Subcutaneous adipose tissue (tissue), 4 donors: Measurements from ENCODE around the gene ARNT2. TPM values are rescaled to one million over a fixed set of nuclear protein-coding genes. Genes with fewer than 3 reads are reported as not detected.

Experiments used
- total RNA-seq, 4 donors: library from RNA; depleted of rRNA; stranded (reverse); fragments of >200 nt; gene quantifications; one replicate each; pipeline ENCODE4 v1.1.0, GENCODE V29; 2016
- TF ChIP-seq, protein P1 (sequence below): fragments of 450-650 bp; IDR thresholded peaks from one replicate; pipeline ENCODE4 v1.5.1; 2016; ENCODE audit warnings: low read depth, mild to moderate bottlenecking, control low read depth, antibody characterized with exemption, moderate library complexity

Gene ARNT2
- total RNA-seq, 4 donors from 2014 or later = 0.16 to 4.3 (median 2.3) TPM

DNA sequence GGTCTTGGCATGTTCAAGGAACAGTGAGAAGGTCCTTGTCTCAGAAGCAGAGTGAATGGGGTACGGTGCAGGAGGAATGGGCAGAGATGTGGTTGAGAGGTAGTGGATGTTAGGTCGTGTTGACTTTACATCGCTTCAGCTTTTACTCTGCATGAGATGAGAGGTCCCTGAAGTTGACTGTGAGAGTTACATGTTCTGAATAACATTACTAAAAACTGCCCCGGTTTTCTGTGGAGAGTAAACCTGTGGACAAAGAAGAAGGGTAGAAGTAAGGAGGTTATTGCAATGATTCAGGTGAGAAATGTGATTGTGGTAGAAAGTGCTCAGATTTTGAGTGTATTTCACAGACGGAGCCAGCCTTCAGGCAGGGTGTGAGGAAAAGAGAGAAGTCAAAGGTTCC is 105.6 kb downstream of the ARNT2 start:
- TF ChIP-seq, protein P1, sequence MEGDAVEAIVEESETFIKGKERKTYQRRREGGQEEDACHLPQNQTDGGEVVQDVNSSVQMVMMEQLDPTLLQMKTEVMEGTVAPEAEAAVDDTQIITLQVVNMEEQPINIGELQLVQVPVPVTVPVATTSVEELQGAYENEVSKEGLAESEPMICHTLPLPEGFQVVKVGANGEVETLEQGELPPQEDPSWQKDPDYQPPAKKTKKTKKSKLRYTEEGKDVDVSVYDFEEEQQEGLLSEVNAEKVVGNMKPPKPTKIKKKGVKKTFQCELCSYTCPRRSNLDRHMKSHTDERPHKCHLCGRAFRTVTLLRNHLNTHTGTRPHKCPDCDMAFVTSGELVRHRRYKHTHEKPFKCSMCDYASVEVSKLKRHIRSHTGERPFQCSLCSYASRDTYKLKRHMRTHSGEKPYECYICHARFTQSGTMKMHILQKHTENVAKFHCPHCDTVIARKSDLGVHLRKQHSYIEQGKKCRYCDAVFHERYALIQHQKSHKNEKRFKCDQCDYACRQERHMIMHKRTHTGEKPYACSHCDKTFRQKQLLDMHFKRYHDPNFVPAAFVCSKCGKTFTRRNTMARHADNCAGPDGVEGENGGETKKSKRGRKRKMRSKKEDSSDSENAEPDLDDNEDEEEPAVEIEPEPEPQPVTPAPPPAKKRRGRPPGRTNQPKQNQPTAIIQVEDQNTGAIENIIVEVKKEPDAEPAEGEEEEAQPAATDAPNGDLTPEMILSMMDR = no peak

DNA sequence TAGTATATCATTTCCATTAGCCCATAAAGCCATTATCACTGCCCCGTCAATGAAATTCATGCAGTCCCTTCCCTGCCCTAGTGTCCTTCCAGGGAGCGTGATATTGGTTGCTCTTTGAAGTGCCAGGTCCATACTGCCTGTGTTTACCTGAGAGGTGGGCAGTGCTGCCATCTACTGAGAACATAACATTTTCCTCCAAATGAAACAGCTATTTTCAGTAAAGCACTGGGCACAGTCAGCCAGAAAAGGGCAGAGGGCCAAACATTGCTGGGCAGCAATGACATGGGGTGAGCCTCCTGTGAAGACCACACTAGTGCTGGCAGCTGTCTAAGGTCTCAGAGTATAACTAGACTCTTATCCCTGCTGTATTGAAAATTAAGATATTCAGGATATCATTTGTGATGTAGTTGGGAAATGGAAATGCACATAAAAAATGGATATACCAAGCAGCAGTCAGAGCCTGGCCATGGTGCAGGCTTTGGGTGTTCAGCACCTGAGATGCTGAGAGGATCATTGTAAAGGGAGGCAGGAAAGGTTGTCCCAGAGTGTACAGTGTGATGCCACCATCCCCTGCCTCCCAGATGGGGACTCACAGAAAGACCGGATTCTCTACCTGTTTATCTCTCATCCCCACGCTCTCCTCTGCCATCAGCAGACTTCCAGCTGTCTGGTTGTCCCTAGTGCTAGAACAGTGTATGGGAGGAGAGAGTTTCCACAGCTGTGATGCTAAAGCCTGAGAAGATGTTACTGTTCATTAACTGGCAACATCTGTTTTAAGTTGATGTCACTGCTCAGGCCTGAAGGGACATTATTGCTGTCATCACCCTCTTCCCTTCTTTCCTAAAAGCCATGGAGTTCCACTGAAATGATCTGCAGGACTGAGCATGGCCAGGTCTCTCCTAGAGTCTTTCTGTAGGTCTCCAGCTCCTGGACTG is 108.8 kb downstream of the ARNT2 start:
- TF ChIP-seq, protein P1 = no peak

DNA sequence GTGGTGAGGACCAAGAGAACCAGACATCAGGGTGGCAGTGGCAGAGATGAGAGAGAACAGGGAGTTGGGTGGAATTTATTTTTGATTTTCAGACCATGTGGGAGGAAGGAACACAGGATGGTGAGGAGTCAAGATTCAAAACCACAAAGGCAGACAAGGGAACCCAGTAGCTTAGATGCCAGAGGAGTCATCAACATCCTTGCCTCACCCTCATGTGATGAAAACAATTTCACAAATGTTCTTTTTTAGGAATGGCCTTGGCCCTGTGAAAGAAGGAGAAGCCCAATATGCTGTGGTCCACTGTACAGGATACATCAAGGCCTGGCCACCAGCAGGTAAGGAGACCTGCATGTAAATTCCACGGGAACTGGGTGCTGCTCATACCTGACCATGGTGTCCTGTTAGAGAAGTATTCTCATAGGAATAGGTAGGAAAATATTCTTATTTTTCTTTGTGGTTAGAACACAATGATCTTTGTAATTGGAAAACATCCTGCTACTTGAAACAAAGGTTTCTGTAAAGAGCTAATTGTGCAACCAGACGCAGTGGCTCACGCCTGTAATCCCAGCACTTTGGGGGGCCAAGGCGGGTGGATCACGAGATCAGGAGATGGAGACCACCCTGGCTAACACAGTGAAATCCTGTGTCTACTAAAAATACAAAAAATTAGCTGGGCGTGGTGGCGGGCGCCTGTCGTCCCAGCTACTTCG is 110.0 kb downstream of the ARNT2 start:
- TF ChIP-seq, protein P1 = no peak

DNA sequence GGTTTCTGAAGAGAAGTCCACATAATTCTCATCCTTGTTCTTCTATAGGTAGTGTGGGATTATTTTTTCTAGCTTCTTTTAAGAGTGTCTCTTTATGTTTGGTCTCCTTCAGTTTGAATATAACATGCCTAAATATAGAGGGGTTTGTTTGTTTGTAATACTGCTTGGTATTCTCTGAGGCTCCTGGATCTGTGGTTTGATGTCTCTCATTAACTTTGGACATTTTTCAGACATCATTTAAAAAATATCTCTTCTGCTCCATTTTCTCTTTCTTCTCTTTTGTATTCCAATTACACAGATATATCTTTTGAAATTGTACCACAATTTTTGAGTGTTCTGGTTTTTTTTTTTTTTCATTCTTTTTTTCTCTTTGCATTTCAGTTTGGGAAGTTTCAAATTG is 113.1 kb downstream of the ARNT2 start:
- TF ChIP-seq, protein P1 = no peak

DNA sequence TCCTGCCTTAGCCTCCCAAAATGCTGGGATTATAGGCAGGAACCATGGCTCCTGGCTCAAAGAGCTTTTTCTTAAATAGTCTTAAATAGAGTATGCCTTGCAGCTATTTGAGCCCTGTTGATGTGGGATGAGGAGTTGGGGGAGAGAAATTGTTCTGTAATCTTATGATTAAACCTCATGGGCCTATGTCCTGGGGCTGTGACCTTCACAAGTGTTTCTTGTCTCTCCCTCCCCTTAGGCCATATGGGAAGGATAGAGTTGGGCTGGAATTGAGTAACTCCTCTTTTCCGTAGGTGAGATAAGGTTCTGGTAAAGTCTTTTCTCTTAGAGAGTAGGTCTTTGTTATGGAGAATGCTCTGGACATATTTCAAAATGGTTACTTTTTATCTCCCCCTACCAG is 114.3 kb downstream of the ARNT2 start:
- TF ChIP-seq, protein P1 = no peak

DNA sequence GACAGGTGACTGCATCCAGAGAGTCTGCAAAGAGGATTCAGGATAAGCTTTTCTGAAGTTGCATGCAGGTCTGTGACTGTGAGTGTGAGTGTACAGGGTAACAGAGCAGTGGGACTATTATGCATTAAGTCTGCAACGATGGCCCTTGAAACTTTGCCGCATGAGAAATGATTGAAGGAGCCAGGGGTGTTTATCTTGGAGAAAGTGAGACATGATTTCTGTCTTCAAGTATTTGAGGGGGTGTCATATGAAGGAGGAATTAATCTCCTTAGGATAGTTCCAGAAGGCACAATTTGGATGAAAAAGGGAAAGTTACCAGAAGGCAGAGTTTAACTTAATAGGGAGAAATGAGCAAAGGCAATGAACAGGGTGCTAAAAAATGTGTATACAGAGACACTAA is 119.6 kb downstream of the ARNT2 start:
- TF ChIP-seq, protein P1 = no peak

DNA sequence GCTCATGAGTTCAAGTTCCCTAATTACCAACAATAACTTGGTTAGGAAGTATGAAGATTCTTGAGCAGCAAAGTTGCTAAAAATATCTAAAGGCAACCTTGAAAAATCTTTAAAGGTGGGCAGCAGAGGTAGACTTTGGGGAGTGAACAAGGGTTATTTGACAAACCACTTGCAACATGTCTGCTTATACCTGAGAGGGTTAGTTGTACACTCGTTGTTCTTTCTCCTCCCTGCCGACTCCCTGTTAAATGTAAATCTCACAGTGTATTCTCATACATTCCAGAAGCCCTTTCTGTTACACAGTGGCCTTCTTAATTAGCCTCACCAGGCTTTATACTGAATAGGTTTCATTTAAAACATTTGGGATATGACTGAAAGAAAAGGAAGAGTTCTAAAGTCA is 121.7 kb downstream of the ARNT2 start:
- TF ChIP-seq, protein P1 = no peak
